Neuronal stem cell (in vitro differentiated cells): Measurements from ENCODE around the gene TPK1.

ENCODE experiments used
- DNase-seq: peaks from one replicate; pipeline ENCODE4 v3.0.0-alpha.2; 2013; ENCODE audit warnings: low spot score
- H2AFZ ChIP-seq: one replicate; pipeline ENCODE4 v1.6.1; 2013; ENCODE audit warnings: mild to moderate bottlenecking, low read length, inconsistent platforms
- H2AK5ac ChIP-seq: 2 replicates; pipeline ENCODE4 v1.6.1; 2013; ENCODE audit warnings: low read depth, mild to moderate bottlenecking, inconsistent platforms, low read length, moderate library complexity, mixed read lengths
- H2BK120ac ChIP-seq: 2 replicates; pipeline ENCODE4 v1.6.1; 2013; ENCODE audit warnings: low read depth, mild to moderate bottlenecking, inconsistent platforms, low read length, moderate library complexity, mixed read lengths
- H2BK12ac ChIP-seq: one replicate; pipeline ENCODE4 v1.6.1; 2013; ENCODE audit warnings: low read length, inconsistent platforms
- H2BK15ac ChIP-seq: 2 replicates; pipeline ENCODE4 v1.6.1; 2013; ENCODE audit warnings: mild to moderate bottlenecking, low read length, inconsistent platforms, mixed read lengths
- H2BK5ac ChIP-seq: one replicate; pipeline ENCODE4 v1.6.1; 2013; ENCODE audit warnings: inconsistent platforms, mild to moderate bottlenecking, low read length, moderate library complexity
- H3K14ac ChIP-seq: one replicate; pipeline ENCODE4 v1.6.1; 2013; ENCODE audit warnings: low read length, inconsistent platforms
- H3K18ac ChIP-seq: 2 replicates; pipeline ENCODE4 v1.6.1; 2013; ENCODE audit warnings: low read length, inconsistent platforms
- H3K23ac ChIP-seq: 2 replicates; pipeline ENCODE4 v1.6.1; 2013; ENCODE audit warnings: low read depth, mild to moderate bottlenecking, mixed read lengths, low read length, inconsistent platforms; ENCODE audit not compliant: poor library complexity
- H3K27ac ChIP-seq: replicated peaks from 3 replicates; pipeline ENCODE4 v1.5.1; 2013; ENCODE audit warnings: low read length, inconsistent platforms
- H3K27me3 ChIP-seq, 3 experiments: 2 replicates each; pipeline ENCODE4 v1.6.1; 2013; ENCODE audit warnings: low read length in 3 of 3, mild to moderate bottlenecking in 2 of 3, inconsistent platforms in 1 of 3, low read depth in 1 of 3, mixed read lengths in 1 of 3, moderate library complexity in 1 of 3; ENCODE audit not compliant: control insufficient read depth in 3 of 3, insufficient read depth in 3 of 3
- H3K36me3 ChIP-seq, 2 donors: replicated peaks in 1 of 2; 2 replicates each; pipeline ENCODE4 v1.6.1; 2013; ENCODE audit warnings: low read length in 2 of 2; ENCODE audit not compliant: control insufficient read depth in 2 of 2, insufficient read depth in 2 of 2
- H3K4ac ChIP-seq: 2 replicates; pipeline ENCODE4 v1.6.1; 2013; ENCODE audit warnings: inconsistent platforms, mild to moderate bottlenecking, low read length, moderate library complexity
- H3K4me1 ChIP-seq, 2 donors: 1 replicate in 1 of 2; 2 replicates in 1 of 2; pipeline ENCODE4 v1.6.1; 2013; ENCODE audit warnings: low read length in 2 of 2, low read depth in 1 of 2; ENCODE audit not compliant: control insufficient read depth in 2 of 2, insufficient read depth in 1 of 2
- H3K4me2 ChIP-seq: one replicate; pipeline ENCODE4 v1.6.1; 2013; ENCODE audit warnings: mild to moderate bottlenecking, low read length, inconsistent platforms; ENCODE audit not compliant: insufficient read depth, poor library complexity, severe bottlenecking
- H3K4me3 ChIP-seq, 2 donors: 2 replicates each; pipeline ENCODE4 v1.5.1; 2013; ENCODE audit warnings: low read length in 2 of 2, mild to moderate bottlenecking in 2 of 2, inconsistent platforms in 1 of 2, moderate library complexity in 1 of 2
- H3K79me1 ChIP-seq: one replicate; pipeline ENCODE4 v1.6.1; 2013; ENCODE audit warnings: low read depth, mild to moderate bottlenecking, inconsistent platforms, low read length, moderate library complexity
- H3K9ac ChIP-seq: one replicate; pipeline ENCODE4 v1.6.1; 2013; ENCODE audit warnings: mild to moderate bottlenecking, low read depth, low read length, inconsistent platforms; ENCODE audit not compliant: poor library complexity
- H3K9me3 ChIP-seq, 2 donors: replicated peaks in 1 of 2; 2 replicates each; pipeline versions ENCODE3 to v1.6.1; 2013; ENCODE audit warnings: low read length in 2 of 2, mild to moderate bottlenecking in 2 of 2, inconsistent platforms in 1 of 2, low read depth in 1 of 2, mixed read lengths in 1 of 2, moderate library complexity in 1 of 2; ENCODE audit not compliant: control insufficient read depth in 2 of 2, insufficient read depth in 1 of 2
- H4K8ac ChIP-seq: one replicate; pipeline ENCODE4 v1.6.1; 2013; ENCODE audit warnings: low read depth, mild to moderate bottlenecking, inconsistent platforms, low read length, moderate library complexity
- H4K91ac ChIP-seq: one replicate; pipeline ENCODE4 v1.6.1; 2013; ENCODE audit warnings: low read length, low read depth, mild to moderate bottlenecking, inconsistent platforms; ENCODE audit not compliant: poor library complexity
- WGBS, 2 donors: extraction: QIAGEN DNeasy Blood & Tissue Kit; methylation state at CpG; one replicate each; pipeline ENCODE4 v1.1.7; 2013; ENCODE audit warnings: missing lambda C conversion rate in 2 of 2, mixed read lengths in 1 of 2; ENCODE audit not compliant: insufficient read length in 2 of 2, insufficient replicate concordance in 1 of 2; ENCODE audit errors: extremely low coverage in 2 of 2; 5-methylcytosine and 5-hydroxymethylcytosine counted together

The TPK1 gene

GRCh38 chr7:144771174-144771573 lies 64.7 kb downstream of the TPK1 start:
- H3K4me1 ChIP-seq, result no peaks in the 10 kb centered on the region
- H3K18ac ChIP-seq, result no peak overlapping the region
- no peak overlapping the region for H2BK5ac ChIP-seq
- no peak overlapping the region for H3K4me2 ChIP-seq
- no peaks in the 10 kb centered on the region for H3K79me1 ChIP-seq
- no peak overlapping the region for H2AK5ac ChIP-seq
- no peaks in the 10 kb centered on the region for H3K9me3 ChIP-seq
- H4K8ac ChIP-seq, result no peak overlapping the region
- no peak overlapping the region for H3K23ac ChIP-seq
- no peak overlapping the region for H2BK120ac ChIP-seq
- H3K9ac ChIP-seq, result no peak overlapping the region
- no peak overlapping the region for H3K14ac ChIP-seq
- no peak overlapping the region for H2BK15ac ChIP-seq
- no CpG with 5 or more reads among the region's 2 CpGs for WGBS, 2 donors
- no peaks in the 10 kb centered on the region for H3K27me3 ChIP-seq
- no peak overlapping the region for H3K4me3 ChIP-seq
- no peak overlapping the region for H3K4ac ChIP-seq
- DNase-seq, result no peak
- no peaks in the 10 kb centered on the region for H3K36me3 ChIP-seq
- no peak overlapping the region for H3K27ac ChIP-seq
- H2AFZ ChIP-seq, result no peak overlapping the region
- H4K91ac ChIP-seq, result no peak overlapping the region
- H2BK12ac ChIP-seq, result no peak overlapping the region

GRCh38 chr7:144769352-144769751 lies 66.5 kb downstream of the TPK1 start:
- no peaks in the 10 kb centered on the region for H3K9me3 ChIP-seq
- H2BK120ac ChIP-seq, result no peak overlapping the region
- H2AFZ ChIP-seq, result no peak overlapping the region
- no peak overlapping the region for H3K9ac ChIP-seq
- H3K4me1 ChIP-seq, result no peaks in the 10 kb centered on the region
- H3K27ac ChIP-seq, result no peak overlapping the region
- H3K4ac ChIP-seq, result no peak overlapping the region
- no peak overlapping the region for H3K4me2 ChIP-seq
- no peak for DNase-seq
- H3K23ac ChIP-seq, result no peak overlapping the region
- no peak overlapping the region for H4K91ac ChIP-seq
- no CpG with 5 or more reads among the region's 2 CpGs for WGBS, 2 donors
- no peak overlapping the region for H2BK5ac ChIP-seq
- H3K36me3 ChIP-seq, result no peaks in the 10 kb centered on the region
- H2BK12ac ChIP-seq, result no peak overlapping the region
- no peaks in the 10 kb centered on the region for H3K27me3 ChIP-seq
- no peak overlapping the region for H4K8ac ChIP-seq
- no peak overlapping the region for H2BK15ac ChIP-seq
- no peak overlapping the region for H2AK5ac ChIP-seq
- H3K79me1 ChIP-seq, result no peaks in the 10 kb centered on the region
- H3K4me3 ChIP-seq, result no peak overlapping the region
- H3K14ac ChIP-seq, result no peak overlapping the region
- H3K18ac ChIP-seq, result no peak overlapping the region

DNA sequence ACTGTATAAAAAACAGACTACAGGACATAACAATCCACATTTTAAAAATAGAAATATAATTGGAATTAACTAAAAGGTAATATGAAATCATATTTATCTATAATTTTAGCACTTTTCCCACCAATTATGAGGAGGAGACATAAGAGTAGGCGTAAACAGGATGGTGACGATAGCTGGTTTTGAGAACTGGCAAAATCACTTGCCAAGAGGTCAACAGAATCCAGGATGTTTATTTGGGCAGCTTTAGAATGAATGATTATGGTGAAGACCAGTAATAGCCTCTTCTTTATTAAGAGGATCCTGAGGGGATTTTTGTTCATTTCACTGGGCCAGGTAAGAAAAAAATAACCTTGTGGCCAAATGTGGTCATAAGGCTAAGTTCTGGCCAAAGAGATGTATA lies 67.2 kb downstream of the TPK1 start:
- no peak overlapping the region for H3K23ac ChIP-seq
- H2BK15ac ChIP-seq, result no peak overlapping the region
- no peak for DNase-seq
- H2BK12ac ChIP-seq, result no peak overlapping the region
- no peaks in the 10 kb centered on the region for H3K79me1 ChIP-seq
- WGBS, 2 donors, result no CpG with 5 or more reads among the region's 2 CpGs
- H2AK5ac ChIP-seq, result no peak overlapping the region
- no peaks in the 10 kb centered on the region for H3K36me3 ChIP-seq
- H3K27me3 ChIP-seq, result no peaks in the 10 kb centered on the region
- no peak overlapping the region for H4K8ac ChIP-seq
- no peak overlapping the region for H3K9ac ChIP-seq
- H3K27ac ChIP-seq, result no peak overlapping the region
- no peak overlapping the region for H3K4ac ChIP-seq
- no peak overlapping the region for H2AFZ ChIP-seq
- H4K91ac ChIP-seq, result no peak overlapping the region
- H3K14ac ChIP-seq, result no peak overlapping the region
- no peak overlapping the region for H2BK5ac ChIP-seq
- no peak overlapping the region for H3K4me3 ChIP-seq
- H3K4me2 ChIP-seq, result no peak overlapping the region
- H3K4me1 ChIP-seq, result no peaks in the 10 kb centered on the region
- no peaks in the 10 kb centered on the region for H3K9me3 ChIP-seq
- H2BK120ac ChIP-seq, result no peak overlapping the region
- H3K18ac ChIP-seq, result no peak overlapping the region

GRCh38 chr7:144763291-144763690 lies 72.6 kb downstream of the TPK1 start:
- no peak overlapping the region for H2AFZ ChIP-seq
- no peak overlapping the region for H2AK5ac ChIP-seq
- H2BK12ac ChIP-seq, result no peak overlapping the region
- no peak overlapping the region for H2BK5ac ChIP-seq
- H3K18ac ChIP-seq, result no peak overlapping the region
- no peaks in the 10 kb centered on the region for H3K9me3 ChIP-seq
- no peaks in the 10 kb centered on the region for H3K79me1 ChIP-seq
- H3K36me3 ChIP-seq, result no peaks in the 10 kb centered on the region
- no peak overlapping the region for H4K91ac ChIP-seq
- H3K23ac ChIP-seq, result no peak overlapping the region
- WGBS, 2 donors, result no CpG with 5 or more reads among the region's 5 CpGs
- H3K4me1 ChIP-seq, result peaks cover 0 to 2% of the 10 kb centered on the region in 2 donors
- no peak overlapping the region for H3K14ac ChIP-seq
- no peaks in the 10 kb centered on the region for H3K27me3 ChIP-seq
- H3K9ac ChIP-seq, result no peak overlapping the region
- H3K27ac ChIP-seq, result no peak overlapping the region
- H4K8ac ChIP-seq, result no peak overlapping the region
- no peak overlapping the region for H3K4me3 ChIP-seq
- no peak overlapping the region for H3K4me2 ChIP-seq
- DNase-seq, result no peak
- no peak overlapping the region for H3K4ac ChIP-seq
- no peak overlapping the region for H2BK120ac ChIP-seq
- no peak overlapping the region for H2BK15ac ChIP-seq
